Measurements from ENCODE around the gene SFTPA2.

SFTPA2 gene

DNA sequence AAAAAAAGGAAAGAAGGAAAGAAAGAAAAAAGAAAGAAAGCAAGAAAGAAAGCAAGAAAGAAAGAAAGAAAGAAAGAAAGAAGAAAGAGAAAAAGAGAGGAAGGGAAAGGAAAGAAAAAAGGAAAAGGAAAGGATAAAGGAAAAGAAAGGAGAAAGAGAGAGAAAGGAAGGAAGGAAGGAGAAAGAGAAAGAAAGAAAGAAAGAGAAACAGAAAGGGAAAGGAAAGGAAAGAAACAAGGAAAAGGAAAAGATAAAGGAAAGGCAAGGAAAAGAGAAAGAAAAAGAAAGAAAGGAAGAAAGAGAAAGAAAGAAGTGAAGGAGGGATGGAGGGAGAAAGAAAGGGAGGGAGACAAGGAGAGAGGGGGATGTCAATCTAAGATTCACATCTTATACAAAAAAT, 20.8 kb upstream of the SFTPA2 start:
- H3K4me3 ChIP-seq (ENCODE audit: low read depth, low read length), result no peak overlapping the region
- TF ChIP-seq ZBTB8A (tag by site-specific recombination; IDR thresholded peaks at IDR 0.05), result no peak
- no peak for TF ChIP-seq ZNF112 (tag by site-specific recombination; IDR thresholded peaks at IDR 0.05)
- peak; percentile 92 for TF ChIP-seq ZNF366 (tag by site-specific recombination; conservative IDR thresholded peaks at IDR 0.05)
- TF ChIP-seq PRDM1 (tag by site-specific recombination; IDR thresholded peaks at IDR 0.05), result peak; percentile 100
- TF ChIP-seq KLF8 (tag by site-specific recombination; IDR thresholded peaks at IDR 0.05), result no peak
- TF ChIP-seq, protein P1, sequence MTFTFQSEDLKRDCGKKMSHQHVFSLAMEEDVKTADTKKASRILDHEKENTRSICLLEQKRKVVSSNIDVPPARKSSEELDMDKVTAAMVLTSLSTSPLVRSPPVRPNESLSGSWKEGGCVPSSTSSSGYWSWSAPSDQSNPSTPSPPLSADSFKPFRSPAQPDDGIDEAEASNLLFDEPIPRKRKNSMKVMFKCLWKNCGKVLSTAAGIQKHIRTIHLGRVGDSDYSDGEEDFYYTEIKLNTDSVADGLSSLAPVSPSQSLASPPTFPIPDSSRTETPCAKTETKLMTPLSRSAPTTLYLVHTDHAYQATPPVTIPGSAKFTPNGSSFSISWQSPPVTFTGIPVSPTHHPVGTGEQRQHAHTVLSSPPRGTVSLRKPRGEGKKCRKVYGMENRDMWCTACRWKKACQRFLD (tag by site-specific recombination; IDR thresholded peaks at IDR 0.05), result no peak
- no peaks in the 10 kb centered on the region for H3K4me1 ChIP-seq (ENCODE audit: control insufficient read depth, insufficient read depth, low read length)
- no peak overlapping the region for H3K27ac ChIP-seq (ENCODE audit: extremely low read depth, low read depth, low read length)
- POLR2A ChIA-PET, result no interaction called here
- H3K36me3 ChIP-seq (ENCODE audit: control insufficient read depth in 2 of 2, insufficient read depth in 1 of 2, low read length in 2 of 2), result no peaks in the 10 kb centered on the region
- CTCF ChIA-PET, result interaction anchor here (0.7 kb wide), 1 partner anchor 466 kb away, joined by 3 read pairs; no protein-coding TSS in a partner anchor
- no peaks in the 10 kb centered on the region for H3K9me3 ChIP-seq (ENCODE audit: control insufficient read depth, insufficient read depth, low read depth, low read length)

DNA sequence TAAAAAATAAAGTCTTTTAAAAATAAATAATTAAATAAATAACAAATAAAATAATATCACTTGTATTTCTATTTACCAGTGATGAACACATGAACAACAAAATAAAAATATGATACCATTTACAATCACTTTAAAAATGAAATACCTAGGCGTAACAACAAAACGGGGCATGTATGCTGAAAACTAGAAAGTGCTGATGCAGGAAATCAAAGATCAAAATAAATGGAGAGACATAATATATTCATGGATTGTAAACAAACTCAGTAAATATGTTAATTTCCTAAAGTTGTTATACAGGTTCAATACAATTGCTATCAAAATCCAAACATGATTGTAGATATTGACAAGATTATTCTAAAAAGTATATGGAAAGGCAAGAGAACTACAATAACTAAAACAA, 19.2 kb upstream of the SFTPA2 start:
- H3K9me3 ChIP-seq (ENCODE audit: control insufficient read depth, insufficient read depth, low read depth, low read length), result no peaks in the 10 kb centered on the region
- no peaks in the 10 kb centered on the region for H3K4me1 ChIP-seq (ENCODE audit: control insufficient read depth, insufficient read depth, low read length)
- POLR2A ChIA-PET, result no interaction called here
- CTCF ChIA-PET, result interaction anchor here (2.2 kb wide), 1 partner anchor 17 kb away, joined by 10 read pairs; no protein-coding TSS in a partner anchor
- no peak overlapping the region for H3K4me3 ChIP-seq (ENCODE audit: low read depth, low read length)
- H3K27ac ChIP-seq (ENCODE audit: extremely low read depth, low read depth, low read length), result no peak overlapping the region
- no peaks in the 10 kb centered on the region for H3K36me3 ChIP-seq (ENCODE audit: control insufficient read depth in 2 of 2, insufficient read depth in 1 of 2, low read length in 2 of 2)
- no peak for TF ChIP-seq ZNF596 (tag by site-specific recombination; IDR thresholded peaks at IDR 0.05)
- TF ChIP-seq, protein P2, sequence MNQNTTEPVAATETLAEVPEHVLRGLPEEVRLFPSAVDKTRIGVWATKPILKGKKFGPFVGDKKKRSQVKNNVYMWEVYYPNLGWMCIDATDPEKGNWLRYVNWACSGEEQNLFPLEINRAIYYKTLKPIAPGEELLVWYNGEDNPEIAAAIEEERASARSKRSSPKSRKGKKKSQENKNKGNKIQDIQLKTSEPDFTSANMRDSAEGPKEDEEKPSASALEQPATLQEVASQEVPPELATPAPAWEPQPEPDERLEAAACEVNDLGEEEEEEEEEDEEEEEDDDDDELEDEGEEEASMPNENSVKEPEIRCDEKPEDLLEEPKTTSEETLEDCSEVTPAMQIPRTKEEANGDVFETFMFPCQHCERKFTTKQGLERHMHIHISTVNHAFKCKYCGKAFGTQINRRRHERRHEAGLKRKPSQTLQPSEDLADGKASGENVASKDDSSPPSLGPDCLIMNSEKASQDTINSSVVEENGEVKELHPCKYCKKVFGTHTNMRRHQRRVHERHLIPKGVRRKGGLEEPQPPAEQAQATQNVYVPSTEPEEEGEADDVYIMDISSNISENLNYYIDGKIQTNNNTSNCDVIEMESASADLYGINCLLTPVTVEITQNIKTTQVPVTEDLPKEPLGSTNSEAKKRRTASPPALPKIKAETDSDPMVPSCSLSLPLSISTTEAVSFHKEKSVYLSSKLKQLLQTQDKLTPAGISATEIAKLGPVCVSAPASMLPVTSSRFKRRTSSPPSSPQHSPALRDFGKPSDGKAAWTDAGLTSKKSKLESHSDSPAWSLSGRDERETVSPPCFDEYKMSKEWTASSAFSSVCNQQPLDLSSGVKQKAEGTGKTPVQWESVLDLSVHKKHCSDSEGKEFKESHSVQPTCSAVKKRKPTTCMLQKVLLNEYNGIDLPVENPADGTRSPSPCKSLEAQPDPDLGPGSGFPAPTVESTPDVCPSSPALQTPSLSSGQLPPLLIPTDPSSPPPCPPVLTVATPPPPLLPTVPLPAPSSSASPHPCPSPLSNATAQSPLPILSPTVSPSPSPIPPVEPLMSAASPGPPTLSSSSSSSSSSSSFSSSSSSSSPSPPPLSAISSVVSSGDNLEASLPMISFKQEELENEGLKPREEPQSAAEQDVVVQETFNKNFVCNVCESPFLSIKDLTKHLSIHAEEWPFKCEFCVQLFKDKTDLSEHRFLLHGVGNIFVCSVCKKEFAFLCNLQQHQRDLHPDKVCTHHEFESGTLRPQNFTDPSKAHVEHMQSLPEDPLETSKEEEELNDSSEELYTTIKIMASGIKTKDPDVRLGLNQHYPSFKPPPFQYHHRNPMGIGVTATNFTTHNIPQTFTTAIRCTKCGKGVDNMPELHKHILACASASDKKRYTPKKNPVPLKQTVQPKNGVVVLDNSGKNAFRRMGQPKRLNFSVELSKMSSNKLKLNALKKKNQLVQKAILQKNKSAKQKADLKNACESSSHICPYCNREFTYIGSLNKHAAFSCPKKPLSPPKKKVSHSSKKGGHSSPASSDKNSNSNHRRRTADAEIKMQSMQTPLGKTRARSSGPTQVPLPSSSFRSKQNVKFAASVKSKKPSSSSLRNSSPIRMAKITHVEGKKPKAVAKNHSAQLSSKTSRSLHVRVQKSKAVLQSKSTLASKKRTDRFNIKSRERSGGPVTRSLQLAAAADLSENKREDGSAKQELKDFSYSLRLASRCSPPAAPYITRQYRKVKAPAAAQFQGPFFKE (tag by site-specific recombination; IDR thresholded peaks at IDR 0.05; ENCODE audit: borderline replicate concordance), result no peak
- TF ChIP-seq, protein P3, sequence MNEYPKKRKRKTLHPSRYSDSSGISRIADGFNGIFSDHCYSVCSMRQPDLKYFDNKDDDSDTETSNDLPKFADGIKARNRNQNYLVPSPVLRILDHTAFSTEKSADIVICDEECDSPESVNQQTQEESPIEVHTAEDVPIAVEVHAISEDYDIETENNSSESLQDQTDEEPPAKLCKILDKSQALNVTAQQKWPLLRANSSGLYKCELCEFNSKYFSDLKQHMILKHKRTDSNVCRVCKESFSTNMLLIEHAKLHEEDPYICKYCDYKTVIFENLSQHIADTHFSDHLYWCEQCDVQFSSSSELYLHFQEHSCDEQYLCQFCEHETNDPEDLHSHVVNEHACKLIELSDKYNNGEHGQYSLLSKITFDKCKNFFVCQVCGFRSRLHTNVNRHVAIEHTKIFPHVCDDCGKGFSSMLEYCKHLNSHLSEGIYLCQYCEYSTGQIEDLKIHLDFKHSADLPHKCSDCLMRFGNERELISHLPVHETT (tag by site-specific recombination; IDR thresholded peaks at IDR 0.05), result no peak
- no peak for TF ChIP-seq ZNF544 (tag by site-specific recombination; IDR thresholded peaks at IDR 0.05)
- no peak for TF ChIP-seq ZNF10 (tag by site-specific recombination; IDR thresholded peaks at IDR 0.05)
- TF ChIP-seq, protein P4, sequence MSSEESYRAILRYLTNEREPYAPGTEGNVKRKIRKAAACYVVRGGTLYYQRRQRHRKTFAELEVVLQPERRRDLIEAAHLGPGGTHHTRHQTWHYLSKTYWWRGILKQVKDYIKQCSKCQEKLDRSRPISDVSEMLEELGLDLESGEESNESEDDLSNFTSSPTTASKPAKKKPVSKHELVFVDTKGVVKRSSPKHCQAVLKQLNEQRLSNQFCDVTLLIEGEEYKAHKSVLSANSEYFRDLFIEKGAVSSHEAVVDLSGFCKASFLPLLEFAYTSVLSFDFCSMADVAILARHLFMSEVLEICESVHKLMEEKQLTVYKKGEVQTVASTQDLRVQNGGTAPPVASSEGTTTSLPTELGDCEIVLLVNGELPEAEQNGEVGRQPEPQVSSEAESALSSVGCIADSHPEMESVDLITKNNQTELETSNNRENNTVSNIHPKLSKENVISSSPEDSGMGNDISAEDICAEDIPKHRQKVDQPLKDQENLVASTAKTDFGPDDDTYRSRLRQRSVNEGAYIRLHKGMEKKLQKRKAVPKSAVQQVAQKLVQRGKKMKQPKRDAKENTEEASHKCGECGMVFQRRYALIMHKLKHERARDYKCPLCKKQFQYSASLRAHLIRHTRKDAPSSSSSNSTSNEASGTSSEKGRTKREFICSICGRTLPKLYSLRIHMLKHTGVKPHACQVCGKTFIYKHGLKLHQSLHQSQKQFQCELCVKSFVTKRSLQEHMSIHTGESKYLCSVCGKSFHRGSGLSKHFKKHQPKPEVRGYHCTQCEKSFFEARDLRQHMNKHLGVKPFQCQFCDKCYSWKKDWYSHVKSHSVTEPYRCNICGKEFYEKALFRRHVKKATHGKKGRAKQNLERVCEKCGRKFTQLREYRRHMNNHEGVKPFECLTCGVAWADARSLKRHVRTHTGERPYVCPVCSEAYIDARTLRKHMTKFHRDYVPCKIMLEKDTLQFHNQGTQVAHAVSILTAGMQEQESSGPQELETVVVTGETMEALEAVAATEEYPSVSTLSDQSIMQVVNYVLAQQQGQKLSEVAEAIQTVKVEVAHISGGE (tag by site-specific recombination; conservative IDR thresholded peaks at IDR 0.05; ENCODE audit: low read depth), result no peak
- TF ChIP-seq ZNF701 (tag by site-specific recombination; IDR thresholded peaks at IDR 0.05), result no peak
- no peak for TF ChIP-seq ZNF830 (tag by site-specific recombination; IDR thresholded peaks at IDR 0.05; ENCODE audit: low read depth)
- no peak for TF ChIP-seq BCL11B (tag by site-specific recombination; IDR thresholded peaks at IDR 0.05; ENCODE audit: low read depth)
- TF ChIP-seq, protein P5, sequence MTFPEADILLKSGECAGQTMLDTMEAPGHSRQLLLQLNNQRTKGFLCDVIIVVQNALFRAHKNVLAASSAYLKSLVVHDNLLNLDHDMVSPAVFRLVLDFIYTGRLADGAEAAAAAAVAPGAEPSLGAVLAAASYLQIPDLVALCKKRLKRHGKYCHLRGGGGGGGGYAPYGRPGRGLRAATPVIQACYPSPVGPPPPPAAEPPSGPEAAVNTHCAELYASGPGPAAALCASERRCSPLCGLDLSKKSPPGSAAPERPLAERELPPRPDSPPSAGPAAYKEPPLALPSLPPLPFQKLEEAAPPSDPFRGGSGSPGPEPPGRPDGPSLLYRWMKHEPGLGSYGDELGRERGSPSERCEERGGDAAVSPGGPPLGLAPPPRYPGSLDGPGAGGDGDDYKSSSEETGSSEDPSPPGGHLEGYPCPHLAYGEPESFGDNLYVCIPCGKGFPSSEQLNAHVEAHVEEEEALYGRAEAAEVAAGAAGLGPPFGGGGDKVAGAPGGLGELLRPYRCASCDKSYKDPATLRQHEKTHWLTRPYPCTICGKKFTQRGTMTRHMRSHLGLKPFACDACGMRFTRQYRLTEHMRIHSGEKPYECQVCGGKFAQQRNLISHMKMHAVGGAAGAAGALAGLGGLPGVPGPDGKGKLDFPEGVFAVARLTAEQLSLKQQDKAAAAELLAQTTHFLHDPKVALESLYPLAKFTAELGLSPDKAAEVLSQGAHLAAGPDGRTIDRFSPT (tag by site-specific recombination; IDR thresholded peaks at IDR 0.05), result no peak
- TF ChIP-seq ZNF16 (tag by site-specific recombination; IDR thresholded peaks at IDR 0.05; ENCODE audit: low read depth), result no peak
- TF ChIP-seq ZFP69B (tag by site-specific recombination; IDR thresholded peaks at IDR 0.05), result no peak
- TF ChIP-seq ZNF610 (tag by site-specific recombination; IDR thresholded peaks at IDR 0.05; ENCODE audit: borderline replicate concordance), result no peak
- no peak for TF ChIP-seq ZNF785 (tag by site-specific recombination; IDR thresholded peaks at IDR 0.05)
- TF ChIP-seq SETDB1 (IDR thresholded peaks at IDR 0.05; ENCODE audit: insufficient read length, low read length), result no peak
- TF ChIP-seq ZFP3 (tag by site-specific recombination; IDR thresholded peaks at IDR 0.05; ENCODE audit: low read depth), result no peak
